Breast epithelium (tissue), 4 donors: ENCODE data around the gene POU2AF3. TPM values are rescaled to one million over a fixed set of nuclear protein-coding genes. Genes with fewer than 3 reads are reported as not detected.

Experiments
- DNase-seq, 2 donors: peaks; one replicate each; pipeline ENCODE4 v3.0.0-alpha.2; 2019; ENCODE audit warnings: low spot score in 2 of 2
- H3K27ac ChIP-seq, 2 donors: fragments of 200-600 bp; sonication (generic) in 1 of 2; one replicate each; pipeline ENCODE4 v1.5.1; 2016 to 2019; ENCODE audit warnings: mild to moderate bottlenecking in 1 of 2
- H3K27me3 ChIP-seq, 2 donors: fragments of 200-600 bp; sonication (generic) in 1 of 2; one replicate each; pipeline versions ENCODE4 v1.5.1 to v1.6.0; 2017 to 2019; ENCODE audit warnings: control low read depth in 1 of 2, mild to moderate bottlenecking in 1 of 2
- H3K36me3 ChIP-seq: fragments of 200-600 bp; one replicate; pipeline ENCODE4 v1.5.1; 2019
- H3K4me1 ChIP-seq, 2 donors: fragments of 200-600 bp; sonication (generic); one replicate each; pipeline ENCODE4 v1.5.1; 2016 to 2019; ENCODE audit warnings: control low read depth in 1 of 2
- H3K4me3 ChIP-seq, 3 donors: fragments of 200-600 bp; sonication (generic); 1 replicate in 2 of 3; 2 replicates in 1 of 3; pipeline ENCODE4 v1.5.1; 2016 to 2019; ENCODE audit warnings: mild to moderate bottlenecking in 3 of 3, moderate library complexity in 2 of 3
- H3K9me3 ChIP-seq, 2 donors: fragments of 200-600 bp; sonication (generic) in 1 of 2; one replicate each; pipeline ENCODE4 v1.5.1; 2016 to 2019; ENCODE audit warnings: control low read depth in 1 of 2
- CTCF ChIP-seq, 3 donors: fragments of 450-650 bp; IDR thresholded peaks; one replicate each; pipeline ENCODE4 v1.5.1; 2016 to 2017; ENCODE audit warnings: antibody characterized with exemption in 3 of 3, mild to moderate bottlenecking in 3 of 3, moderate library complexity in 3 of 3
- POLR2A ChIP-seq: fragments of 450-650 bp; IDR thresholded peaks from one replicate; pipeline ENCODE4 v1.6.1; 2016; ENCODE audit warnings: antibody characterized with exemption, mild to moderate bottlenecking, moderate library complexity
- POLR2AphosphoS5 ChIP-seq, 3 donors: sonication (generic); formaldehyde crosslinking; IDR thresholded peaks; one replicate each; pipeline ENCODE4 v1.6.1; 2017; ENCODE audit warnings: antibody characterized with exemption in 3 of 3
- intact Hi-C: fragments of 100-400 bp; cut with DNase I; formaldehyde crosslinking; loops from one replicate; pipeline ENCODE4 v1.15.1; 2023; ENCODE audit warnings: low total_unique reads
- total RNA-seq, 3 donors: library from RNA; depleted of rRNA; stranded (reverse); fragments of >200 nt; gene quantifications; one replicate each; pipeline ENCODE4 v1.1.0, GENCODE V29; 2016

POU2AF3 gene
- total RNA-seq: 1 to 10 TPM; 1.4 to 3.6 (median 1.6) TPM

- H3K27ac ChIP-seq: peak within 1 kb of the TSS; percentile 89 to 92
- intact Hi-C loops: no loop called here
Observed at GRCh38 chr11:111298413-111299100, at the start of gene POU2AF3. POU2AF3 (plus strand) TSS chr11:111298546; CDS start chr11:111298582, 36 bp downstream.

GRCh38 chr11:111250936-111251335 lies 47.4 kb upstream of the POU2AF3 start:
- intact Hi-C loops: no loop called here
- TF ChIP-seq CTCF (IDR thresholded peaks at IDR 0.05) (no peak), POLR2AphosphoS5 (IDR thresholded peaks at IDR 0.05) (no peak), POLR2A (no peak)
- Histone ChIP-seq H3K27me3 (no peaks in the 10 kb centered on the region), H3K27ac (no peak overlapping the region), H3K9me3 (no peaks in the 10 kb centered on the region), H3K4me3 (no peak overlapping the region), H3K36me3 (no peaks in the 10 kb centered on the region), H3K4me1 (no peaks in the 10 kb centered on the region)
- DNase-seq: no peak

More at GRCh38 chr11:111298413-111299100, at the start of gene POU2AF3:
- no peaks in the 10 kb centered on the region for H3K9me3 ChIP-seq
- H3K27me3 ChIP-seq: no peaks in the 10 kb centered on the region
- H3K36me3 ChIP-seq: no peaks in the 10 kb centered on the region
- peaks cover 0 to 6% of the 10 kb centered on the region in 2 donors for H3K4me1 ChIP-seq
- TF ChIP-seq POLR2AphosphoS5 (IDR thresholded peaks at IDR 0.05) (no peak), CTCF (IDR thresholded peaks at IDR 0.05) (no peak), POLR2A (no peak)
- H3K4me3 ChIP-seq: peak within 1 kb of the TSS; percentile 66 to 74 (median 66)
- DNase-seq: no peak

- H3K27me3 ChIP-seq: no peaks in the 10 kb centered on the region
- H3K27ac ChIP-seq: no peak overlapping the region
- intact Hi-C loops: no loop called here
- H3K4me1 ChIP-seq: no peaks in the 10 kb centered on the region
- H3K36me3 ChIP-seq: no peaks in the 10 kb centered on the region
- no peak for DNase-seq
- no peak overlapping the region for H3K4me3 ChIP-seq
- TF ChIP-seq POLR2AphosphoS5 (IDR thresholded peaks at IDR 0.05): no peak
- TF ChIP-seq CTCF (IDR thresholded peaks at IDR 0.05): no peak
- no peak for TF ChIP-seq POLR2A
- H3K9me3 ChIP-seq: no peaks in the 10 kb centered on the region
Observed at GRCh38 chr11:111253131-111253530, 45.2 kb upstream of the POU2AF3 start.

- H3K27ac ChIP-seq: no peak overlapping the region
- intact Hi-C loops: no loop called here
- no peaks in the 10 kb centered on the region for H3K4me1 ChIP-seq
- TF ChIP-seq POLR2AphosphoS5 (IDR thresholded peaks at IDR 0.05) (no peak), POLR2A (no peak), CTCF (IDR thresholded peaks at IDR 0.05) (no peak)
- no peaks in the 10 kb centered on the region for H3K27me3 ChIP-seq
- no peak for DNase-seq
- no peaks in the 10 kb centered on the region for H3K9me3 ChIP-seq
- no peaks in the 10 kb centered on the region for H3K36me3 ChIP-seq
- no peak overlapping the region for H3K4me3 ChIP-seq
Observed at GRCh38 chr11:111253630-111254029, 44.7 kb upstream of the POU2AF3 start.

GRCh38 chr11:111258046-111258445 lies 40.3 kb upstream of the POU2AF3 start:
- H3K4me3 ChIP-seq: no peak overlapping the region
- no peak for DNase-seq
- no peaks in the 10 kb centered on the region for H3K4me1 ChIP-seq
- no peak for TF ChIP-seq POLR2AphosphoS5 (IDR thresholded peaks at IDR 0.05)
- TF ChIP-seq CTCF (IDR thresholded peaks at IDR 0.05): no peak
- no peak for TF ChIP-seq POLR2A
- H3K27me3 ChIP-seq: no peaks in the 10 kb centered on the region
- intact Hi-C loops: no loop called here
- no peaks in the 10 kb centered on the region for H3K36me3 ChIP-seq
- H3K27ac ChIP-seq: no peak overlapping the region
- H3K9me3 ChIP-seq: no peaks in the 10 kb centered on the region
